ENCODE data around the gene NPIPB8. TPM values are rescaled to one million over a fixed set of nuclear protein-coding genes. Genes with fewer than 3 reads are reported as not detected.
"Not testable (repeated sequence)": the region's sequence is repeated elsewhere in the genome, so short reads cannot be mapped to it uniquely, and the experiment has no call there.

NPIPB8 gene
- total and polyA plus RNA-seq, 2 of the 13 experiments (the other 11 are each of a cell fraction or from before 2014, with no cell fraction given) = 0.49 to 2.3 TPM

DNA sequence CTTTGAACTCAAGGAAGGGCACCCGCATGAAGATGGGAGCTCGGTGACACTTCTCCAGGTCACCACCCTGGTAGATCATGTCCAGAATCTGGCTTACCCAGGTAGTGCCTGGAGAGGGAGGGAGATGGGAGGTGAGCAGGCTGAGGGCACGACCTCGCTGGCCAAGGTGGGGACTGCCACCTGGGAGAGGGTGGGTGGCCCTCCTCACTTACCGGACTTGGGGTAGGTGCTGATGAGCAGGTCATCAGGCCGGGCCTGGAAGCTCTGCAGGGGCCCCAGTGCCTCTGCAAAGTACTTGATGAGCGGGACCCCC, 29.4 kb upstream of the NPIPB8 start:
- H3K9me3 ChIP-seq (ENCODE audit: low read length); H3K27ac ChIP-seq (ENCODE audit: extremely low read length, insufficient read depth, low read length); H2AFZ ChIP-seq (ENCODE audit: low read length); DNase-seq (ENCODE audit: low spot score); H3K27me3 ChIP-seq (ENCODE audit: control insufficient read depth in 1 of 2, insufficient read depth in 2 of 2, low read length in 2 of 2); in situ Hi-C loops (cut with HindIII; ENCODE audit: extremely low pct_ligation_motif_present, low pct_unique_long_range_greater_than_20kb); ATAC-seq; CTCF ChIA-PET (ENCODE audit: low intra/inter-chr PET ratio, low total read pairs); BruUV-seq (replicated peaks); FAIRE-seq; intact Hi-C loops (cut with micrococcal nuclease; ENCODE audit: unreplicated experiment); H4K20me1 ChIP-seq (ENCODE audit: insufficient read depth, low read length); H3K9ac ChIP-seq (ENCODE audit: insufficient read depth, low read depth, low read length): not testable (repeated sequence)
- WGBS (ENCODE audit: low lambda C conversion rate) = 90% methylated on average over 7 of the region's 7 CpGs
- H3K4me3 ChIP-seq (replicated peaks in 1 of 3; ENCODE audit: insufficient read depth in 1 of 3, low read depth in 2 of 3, low read length in 3 of 3) = peak overlapping the region in 1 of 3 experiments; percentile 90; a peak in 1 of 6 replicates
- peak overlapping the region; percentile 99 for H3K4me2 ChIP-seq (ENCODE audit: low read depth, low read length)
- POLR2A ChIA-PET = interaction anchor here (3.1 kb wide), 1 partner anchor 11 kb away, joined by 175 read pairs; the partner anchor contains the start of gene SULT1A2
- peaks cover 0 to 17% of the 10 kb centered on the region in 2 experiments; a peak in 4 of 5 replicates for H3K36me3 ChIP-seq (replicated peaks in 1 of 2; ENCODE audit: control insufficient read depth in 1 of 2, insufficient read depth in 2 of 2, low read length in 2 of 2)
- 0 out of 2 replicates have a peak, but pooled peaks have one; percentile 23 for TF ChIP-seq TBX2 (CRISPR knock-in tag; IDR thresholded peaks at IDR 0.05; ENCODE audit: borderline replicate concordance)
- TF ChIP-seq HIVEP1 (CRISPR knock-in tag; IDR thresholded peaks at IDR 0.05) = peak; percentile 44; the same call in 1 of the 2 replicates
- peak; percentile 18; the same call in 1 of the 2 replicates for TF ChIP-seq ZNF225 (CRISPR knock-in tag; IDR thresholded peaks at IDR 0.05)
- H3K79me2 ChIP-seq (ENCODE audit: insufficient read depth, low read length) = peaks cover 12% of the 10 kb centered on the region
- H3K4me1 ChIP-seq (ENCODE audit: insufficient read depth, low read length) = peaks cover 39% of the 10 kb centered on the region

GRCh38 chr16:28608867-28609596, 28.8 kb upstream of the NPIPB8 start:
- peak overlapping the region; percentile 99 for H3K4me2 ChIP-seq (ENCODE audit: low read depth, low read length)
- BruUV-seq (replicated peaks); H3K27me3 ChIP-seq (ENCODE audit: control insufficient read depth in 1 of 2, insufficient read depth in 2 of 2, low read length in 2 of 2); H4K20me1 ChIP-seq (ENCODE audit: insufficient read depth, low read length); H2AFZ ChIP-seq (ENCODE audit: low read length); FAIRE-seq; CTCF ChIA-PET (ENCODE audit: low intra/inter-chr PET ratio, low total read pairs); H3K9me3 ChIP-seq (ENCODE audit: low read length); in situ Hi-C loops (cut with HindIII; ENCODE audit: extremely low pct_ligation_motif_present, low pct_unique_long_range_greater_than_20kb); intact Hi-C loops (cut with micrococcal nuclease; ENCODE audit: unreplicated experiment); DNase-seq (ENCODE audit: low spot score): not testable (repeated sequence)
- peak; percentile 0; the same call in 2 of the 3 replicates for ATAC-seq
- WGBS (ENCODE audit: low lambda C conversion rate) = 48% methylated on average over 11 of the region's 11 CpGs
- H3K36me3 ChIP-seq (replicated peaks in 1 of 2; ENCODE audit: control insufficient read depth in 1 of 2, insufficient read depth in 2 of 2, low read length in 2 of 2) = peaks cover 0 to 17% of the 10 kb centered on the region in 2 experiments; a peak in 4 of 5 replicates
- peaks cover 12% of the 10 kb centered on the region for H3K79me2 ChIP-seq (ENCODE audit: insufficient read depth, low read length)
- H3K4me3 ChIP-seq (replicated peaks in 1 of 3; ENCODE audit: insufficient read depth in 1 of 3, low read depth in 2 of 3, low read length in 3 of 3) = peak overlapping the region; percentile 66 to 90 (median 70)
- H3K4me1 ChIP-seq (ENCODE audit: insufficient read depth, low read length) = peaks cover 39% of the 10 kb centered on the region
- H3K9ac ChIP-seq (ENCODE audit: insufficient read depth, low read depth, low read length) = peak overlapping the region; percentile 77
- POLR2A ChIA-PET = interaction anchor here (0.7 to 3.1 kb wide), 20 partner anchors 9 to 285 kb away, joined by 3 to 175 read pairs (median 4); partner anchors contain the start of genes ATXN2L, CLN3, NUPR1 and SULT1A2
- H3K27ac ChIP-seq (ENCODE audit: extremely low read length, insufficient read depth, low read length) = peak overlapping the region; percentile 75
- TF ChIP-seq ZNF18 (CRISPR knock-in tag; IDR thresholded peaks at IDR 0.05; ENCODE audit: insufficient replicate concordance) (peak; percentile 44), ZFP91 (CRISPR knock-in tag; IDR thresholded peaks at IDR 0.05; ENCODE audit: borderline replicate concordance) (0 out of 2 replicates have a peak, but pooled peaks have one; percentile 7), ZNF704 (CRISPR knock-in tag; IDR thresholded peaks at IDR 0.05; ENCODE audit: borderline replicate concordance) (0 out of 2 replicates have a peak, but pooled peaks have one; percentile 10)
- TF ChIP-seq, protein P1, sequence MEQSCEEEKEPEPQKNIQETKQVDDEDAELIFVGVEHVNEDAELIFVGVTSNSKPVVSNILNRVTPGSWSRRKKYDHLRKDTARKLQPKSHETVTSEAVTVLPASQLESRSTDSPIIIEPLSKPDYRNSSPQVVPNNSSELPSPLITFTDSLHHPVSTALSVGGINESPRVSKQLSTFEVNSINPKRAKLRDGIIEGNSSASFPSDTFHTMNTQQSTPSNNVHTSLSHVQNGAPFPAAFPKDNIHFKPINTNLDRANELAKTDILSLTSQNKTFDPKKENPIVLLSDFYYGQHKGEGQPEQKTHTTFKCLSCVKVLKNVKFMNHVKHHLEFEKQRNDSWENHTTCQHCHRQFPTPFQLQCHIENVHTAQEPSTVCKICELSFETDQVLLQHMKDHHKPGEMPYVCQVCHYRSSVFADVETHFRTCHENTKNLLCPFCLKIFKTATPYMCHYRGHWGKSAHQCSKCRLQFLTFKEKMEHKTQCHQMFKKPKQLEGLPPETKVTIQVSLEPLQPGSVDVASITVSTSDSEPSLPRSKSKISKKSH (CRISPR knock-in tag; IDR thresholded peaks at IDR 0.05; ENCODE audit: borderline replicate concordance) = peak; percentile 5; the same call in 1 of the 2 replicates

All from HepG2 (cell line).